ENCODE measurements around the gene CCDC92B.

- TF ChIP-seq, protein P1, sequence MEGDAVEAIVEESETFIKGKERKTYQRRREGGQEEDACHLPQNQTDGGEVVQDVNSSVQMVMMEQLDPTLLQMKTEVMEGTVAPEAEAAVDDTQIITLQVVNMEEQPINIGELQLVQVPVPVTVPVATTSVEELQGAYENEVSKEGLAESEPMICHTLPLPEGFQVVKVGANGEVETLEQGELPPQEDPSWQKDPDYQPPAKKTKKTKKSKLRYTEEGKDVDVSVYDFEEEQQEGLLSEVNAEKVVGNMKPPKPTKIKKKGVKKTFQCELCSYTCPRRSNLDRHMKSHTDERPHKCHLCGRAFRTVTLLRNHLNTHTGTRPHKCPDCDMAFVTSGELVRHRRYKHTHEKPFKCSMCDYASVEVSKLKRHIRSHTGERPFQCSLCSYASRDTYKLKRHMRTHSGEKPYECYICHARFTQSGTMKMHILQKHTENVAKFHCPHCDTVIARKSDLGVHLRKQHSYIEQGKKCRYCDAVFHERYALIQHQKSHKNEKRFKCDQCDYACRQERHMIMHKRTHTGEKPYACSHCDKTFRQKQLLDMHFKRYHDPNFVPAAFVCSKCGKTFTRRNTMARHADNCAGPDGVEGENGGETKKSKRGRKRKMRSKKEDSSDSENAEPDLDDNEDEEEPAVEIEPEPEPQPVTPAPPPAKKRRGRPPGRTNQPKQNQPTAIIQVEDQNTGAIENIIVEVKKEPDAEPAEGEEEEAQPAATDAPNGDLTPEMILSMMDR (IDR thresholded peaks at IDR 0.05), result no peak
- TF ChIP-seq POLR2A (IDR thresholded peaks at IDR 0.05), result no peak
Measured at GRCh38 chr17:2684549-2684948, 64.9 kb downstream of the CCDC92B start.

All from lower leg skin (tissue), 3 donors.